SK-N-SH treated with all-trans-retinoic acid at 6 μM for 48 hours (cell line): Measurements from ENCODE around the gene LRRC42.

ENCODE experiments used
- CREB5 ChIP-seq: fragments of 250-450 bp; sonication (Bioruptor Pico); IDR thresholded peaks from 2 replicates; pipeline ENCODE4 v1.5.1; 2020; ENCODE audit warnings: low read depth, mild to moderate bottlenecking, moderate library complexity
- GLIS3 ChIP-seq: fragments of 250-450 bp; sonication (Bioruptor Pico); IDR thresholded peaks from 2 replicates; pipeline ENCODE4 v1.5.0; 2020; ENCODE audit warnings: mild to moderate bottlenecking, moderate library complexity
- PATZ1 ChIP-seq: fragments of 250-450 bp; sonication (Bioruptor Pico); IDR thresholded peaks from 2 replicates; pipeline ENCODE4 v1.8.0; 2020; ENCODE audit warnings: mild to moderate bottlenecking, moderate library complexity, borderline replicate concordance
- TSHZ2 ChIP-seq: fragments of 250-450 bp; sonication (Bioruptor Pico); IDR thresholded peaks from 2 replicates; pipeline ENCODE4 v1.5.0; 2020; ENCODE audit warnings: mild to moderate bottlenecking, moderate library complexity
- ZC3H10 ChIP-seq: fragments of 250-450 bp; sonication (Bioruptor Pico); IDR thresholded peaks from 2 replicates; pipeline ENCODE4 v1.5.1; 2021; ENCODE audit warnings: mild to moderate bottlenecking, moderate library complexity
- ZFP3 ChIP-seq: fragments of 250-450 bp; sonication (Bioruptor Pico); IDR thresholded peaks from 2 replicates; pipeline ENCODE4 v1.5.0; 2020; ENCODE audit warnings: mild to moderate bottlenecking, moderate library complexity
- ZNF70 ChIP-seq: fragments of 450-650 bp; formaldehyde crosslinking; IDR thresholded peaks from 2 replicates; pipeline ENCODE4 v1.5.0; 2020; ENCODE audit warnings: mild to moderate bottlenecking, moderate library complexity

DNA sequence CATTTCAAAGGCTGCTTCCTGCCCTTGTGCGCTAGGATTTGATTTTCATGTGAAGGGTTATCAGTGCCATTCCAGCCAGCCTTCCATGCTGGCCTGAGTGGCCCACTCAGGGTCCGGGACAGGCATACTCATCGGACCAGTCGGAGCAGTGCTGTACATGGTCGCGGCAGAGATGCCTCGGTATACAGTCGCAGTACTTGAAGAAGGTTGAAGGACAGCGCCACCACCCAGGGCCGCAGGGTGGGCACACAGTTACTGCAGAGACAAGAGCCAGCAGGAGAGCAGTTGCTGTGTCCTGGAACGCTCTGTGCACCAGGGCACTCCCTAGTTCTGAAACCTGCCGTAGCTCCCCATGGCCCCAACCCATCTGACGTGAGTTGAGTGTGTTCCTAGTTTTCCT, 62.7 kb downstream of the LRRC42 start:
- TF ChIP-seq ZC3H10 (CRISPR knock-in tag) = no peak
- no peak for TF ChIP-seq ZFP3
- no peak for TF ChIP-seq TSHZ2 (CRISPR knock-in tag)
- no peak for TF ChIP-seq ZNF70 (CRISPR knock-in tag)
- TF ChIP-seq CREB5 = no peak
- no peak for TF ChIP-seq PATZ1 (CRISPR knock-in tag)
- TF ChIP-seq GLIS3 (CRISPR knock-in tag) = no peak
